Ureter (tissue), 1 donor: ENCODE results near the gene CRYM. TPM values are rescaled to one million over a fixed set of nuclear protein-coding genes. Genes with fewer than 3 reads are reported as not detected.
"Not testable (repeated sequence)": the region's sequence is repeated elsewhere in the genome, so short reads cannot be mapped to it uniquely, and the experiment has no call there.

ENCODE experiments used
- DNase-seq: peaks from one replicate; pipeline ENCODE4 v3.0.0-alpha.2; 2020; ENCODE audit warnings: low spot score
- total RNA-seq: library from RNA; stranded (reverse); gene quantifications from one replicate; pipeline ENCODE4 v1.2.4, GENCODE V29; 2023
- donor health status: DM: yes; HTN: yes; CAD: no.

CRYM gene
- total RNA-seq, 1 donor from 2014 or later: 11.5 TPM

GRCh38 chr16:21279501-21279900 lies 1.4 kb upstream of the CRYM start:
- no peak for DNase-seq

GRCh38 chr16:21277045-21277926 lies 804 bp downstream of the CRYM start:
- DNase-seq: peak; percentile 38

- DNase-seq: no peak
Observed at GRCh38 chr16:21276090-21276489, 2.0 kb downstream of the CRYM start.

- DNase-seq: no peak
Observed at GRCh38 chr16:21275529-21275928, 2.6 kb downstream of the CRYM start.

GRCh38 chr16:21274172-21274726 lies 3.8 kb downstream of the CRYM start:
- DNase-seq: peak; percentile 5

GRCh38 chr16:21272763-21273162 lies 5.3 kb downstream of the CRYM start:
- DNase-seq: not testable (repeated sequence)

- DNase-seq: no peak
Observed at GRCh38 chr16:21272253-21272652, 5.8 kb downstream of the CRYM start.

GRCh38 chr16:21268236-21268635 lies 9.9 kb downstream of the CRYM start:
- peak; percentile 50 for DNase-seq

- no peak for DNase-seq
Observed at GRCh38 chr16:21267298-21267697, 10.8 kb downstream of the CRYM start.

- DNase-seq: no peak
Observed at GRCh38 chr16:21265104-21265837, 12.8 kb downstream of the CRYM start.

- DNase-seq: no peak
Observed at GRCh38 chr16:21264571-21265036, 13.5 kb downstream of the CRYM start.

GRCh38 chr16:21263640-21264570 lies 14.2 kb downstream of the CRYM start:
- DNase-seq: no peak

- no peak for DNase-seq
Observed at GRCh38 chr16:21262779-21263639, 15.1 kb downstream of the CRYM start.

- DNase-seq: peak; percentile 53
Observed at GRCh38 chr16:21260870-21261791, 17.0 kb downstream of the CRYM start.

- DNase-seq: no peak
Observed at GRCh38 chr16:21257284-21257683, 20.8 kb downstream of the CRYM start.

GRCh38 chr16:21256636-21257035 lies 21.5 kb downstream of the CRYM start:
- DNase-seq: no peak

- DNase-seq: no peak
Observed at GRCh38 chr16:21253470-21253869, 24.6 kb downstream of the CRYM start.

GRCh38 chr16:21250072-21250923 lies 27.8 kb downstream of the CRYM start:
- DNase-seq: no peak
